ENCODE measurements around the gene COL5A2.

Gene COL5A2

DNA sequence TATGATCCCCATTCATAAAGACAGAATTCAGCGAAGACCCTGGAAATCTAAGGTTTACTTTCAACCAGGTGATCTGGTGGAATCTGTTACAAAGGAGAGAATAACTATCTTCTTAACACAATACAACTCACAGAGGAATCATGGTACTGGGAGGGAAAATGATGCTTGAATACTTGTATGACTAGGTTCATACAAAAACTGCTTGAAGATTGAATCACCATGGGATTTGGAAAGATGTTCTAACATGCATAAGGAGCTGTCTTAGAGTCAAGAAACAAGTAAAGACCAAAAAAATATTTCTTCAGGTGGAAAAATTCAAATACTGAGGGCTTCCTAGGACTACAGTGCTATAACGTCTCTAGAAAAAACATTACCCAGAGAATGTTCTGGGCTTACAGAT, 32.2 kb downstream of the COL5A2 start:
- no peak for DNase-seq

DNA sequence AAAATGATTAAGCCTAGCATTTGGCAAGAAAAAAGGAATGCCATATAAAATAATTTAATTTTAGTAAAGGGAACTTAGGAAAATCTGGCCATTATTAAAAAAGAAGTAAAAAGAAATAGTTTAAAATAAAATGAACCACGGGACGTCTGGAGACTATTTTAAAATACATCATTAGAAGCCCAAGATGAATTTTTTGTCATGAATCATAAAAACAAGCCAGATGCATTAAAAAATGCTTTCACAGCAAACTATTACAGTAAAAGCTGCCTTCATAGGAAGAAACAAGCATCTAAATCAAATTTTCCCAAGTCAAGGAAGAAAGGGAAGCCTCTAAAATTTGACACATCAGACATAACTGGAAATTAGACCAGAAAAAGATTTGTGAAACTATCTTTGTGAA, 33.0 kb downstream of the COL5A2 start:
- no peak for DNase-seq

DNA sequence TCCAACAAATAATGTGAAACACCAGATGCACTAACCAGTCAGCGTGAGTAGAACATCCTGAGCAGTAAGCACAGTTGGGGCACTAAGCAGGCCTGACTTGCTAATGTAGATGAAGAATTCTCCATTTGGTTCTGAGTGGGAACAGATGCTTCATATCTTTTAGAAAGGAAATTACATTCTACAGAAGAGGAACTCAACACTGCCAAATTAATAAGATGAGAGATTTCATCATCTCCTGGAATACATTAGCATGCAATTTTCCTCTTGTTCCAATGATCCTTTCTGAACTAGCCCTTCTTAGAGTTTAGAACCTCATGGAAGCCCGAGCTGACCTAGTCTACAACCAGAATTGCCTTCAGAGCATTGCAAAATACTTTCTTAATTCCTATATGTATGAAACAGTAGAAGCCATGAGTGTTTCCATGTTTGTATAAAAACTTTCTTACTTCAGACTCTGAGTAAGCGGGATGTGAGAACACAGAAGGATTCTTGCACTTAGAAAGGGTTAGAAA, 34.8 kb downstream of the COL5A2 start:
- no peak for DNase-seq

DNA sequence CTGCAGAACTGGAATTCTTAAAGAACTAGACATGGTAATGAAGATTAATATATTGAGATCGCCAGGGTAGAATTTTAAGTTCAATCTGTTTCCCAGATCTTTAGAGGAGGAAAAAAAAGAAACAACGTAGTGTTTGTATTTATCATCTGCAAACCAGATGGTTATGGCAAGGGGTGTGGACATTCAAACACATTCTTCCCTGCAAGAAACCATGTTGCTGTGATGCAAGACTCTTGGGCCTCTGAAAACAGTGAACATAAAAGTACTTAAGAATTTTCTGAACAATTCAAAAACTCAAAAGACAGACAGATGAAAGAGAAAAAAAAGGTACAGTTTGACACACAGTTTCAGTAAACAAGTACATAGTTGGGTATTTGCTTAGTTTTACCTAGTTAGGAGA, 35.6 kb downstream of the COL5A2 start:
- no peak for DNase-seq

DNA sequence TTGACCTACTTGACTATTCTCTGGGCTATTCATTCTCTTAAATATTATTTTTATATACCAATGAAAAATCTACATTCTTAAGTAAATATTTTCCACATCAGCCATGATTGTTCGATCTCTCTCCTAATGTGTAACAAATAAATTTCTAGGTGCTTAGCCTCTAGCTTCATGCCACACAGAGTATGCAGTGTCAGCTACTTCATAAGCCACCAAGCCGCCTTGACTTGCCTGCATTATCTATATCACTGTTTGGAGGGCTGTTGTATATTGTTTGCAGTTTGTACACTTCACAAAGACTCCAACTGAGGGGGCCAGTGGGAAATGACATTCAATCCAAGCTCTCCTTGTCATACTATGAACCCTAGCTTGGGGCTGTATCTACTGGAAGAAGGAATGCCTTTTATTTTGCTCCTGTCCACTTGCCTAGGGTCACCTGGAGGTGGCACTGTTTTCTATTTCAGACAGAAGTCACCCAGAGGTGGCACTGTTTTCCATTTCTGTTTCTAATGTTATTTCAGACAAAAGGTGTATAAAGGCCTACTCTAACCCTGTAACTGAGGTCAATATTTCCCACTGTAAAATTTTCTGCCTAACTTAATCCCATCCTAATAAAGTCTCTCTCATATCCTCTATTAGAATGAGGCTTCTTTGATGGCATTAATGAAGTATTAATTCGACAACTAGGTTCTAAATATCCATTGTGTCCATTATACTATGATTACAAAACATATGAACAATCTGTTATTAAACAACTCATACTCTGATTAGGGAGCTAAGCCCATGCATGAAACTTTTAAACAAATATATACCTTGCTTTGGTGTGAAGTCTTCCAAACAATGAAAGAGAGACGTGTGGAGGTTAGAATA, 36.4 kb downstream of the COL5A2 start:
- no peak for DNase-seq

DNA sequence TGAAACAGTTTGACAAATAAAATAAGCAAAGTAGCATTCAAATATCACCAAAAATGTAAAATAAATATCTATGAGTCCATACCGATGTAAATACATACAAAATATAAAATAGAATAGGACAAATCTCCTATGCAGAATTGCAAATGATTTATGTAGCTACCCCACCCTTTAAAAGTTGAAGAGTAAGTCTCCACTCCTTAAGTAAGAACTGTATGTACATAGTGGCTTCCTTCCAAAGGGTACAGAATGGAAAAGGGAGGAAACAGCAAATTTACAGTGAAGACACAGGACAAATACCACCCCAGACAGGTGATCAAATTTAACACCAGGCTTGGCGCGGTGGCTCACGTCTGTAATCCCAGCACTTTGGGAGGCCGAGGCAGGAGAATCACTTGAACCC, 40.8 kb downstream of the COL5A2 start:
- no peak for DNase-seq

DNA sequence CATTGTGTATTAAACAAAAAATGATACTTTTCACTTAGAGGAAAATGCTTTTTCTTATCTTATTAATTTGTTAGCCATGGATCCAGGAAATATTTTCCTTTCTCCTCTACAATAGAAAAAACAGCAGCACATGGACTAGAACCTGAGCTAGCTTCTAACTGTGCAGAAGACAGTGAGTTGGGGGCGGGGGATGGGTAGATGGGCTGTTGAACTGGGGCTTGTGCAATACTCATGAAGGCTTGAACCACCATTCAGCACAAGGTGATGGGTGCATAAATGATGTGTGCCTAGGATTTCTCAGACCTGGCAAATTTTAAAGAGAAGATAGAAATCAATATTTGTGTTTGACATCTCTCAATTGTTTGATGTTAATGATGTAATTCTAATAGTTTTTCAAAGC, 42.0 kb downstream of the COL5A2 start:
- no peak for DNase-seq

DNA sequence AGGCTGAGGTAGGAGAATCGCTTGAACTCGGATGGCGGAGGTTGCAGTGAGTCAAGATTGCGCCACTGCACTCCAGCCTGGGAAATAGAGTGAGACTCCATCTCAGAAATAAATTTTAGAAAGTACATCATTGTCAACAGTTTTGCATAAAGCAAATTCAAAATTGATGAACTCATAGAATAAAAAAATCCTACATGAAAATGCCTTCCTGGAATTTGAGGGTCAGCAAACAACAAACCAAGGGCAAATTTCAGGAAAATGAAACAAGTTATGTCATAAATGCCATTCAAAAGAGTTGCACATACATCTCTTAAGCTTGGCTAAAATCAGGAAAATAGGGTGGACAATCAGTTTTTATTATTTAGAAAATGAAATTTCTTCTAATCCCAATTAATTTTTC, 45.1 kb downstream of the COL5A2 start:
- DNase-seq: no peak

DNA sequence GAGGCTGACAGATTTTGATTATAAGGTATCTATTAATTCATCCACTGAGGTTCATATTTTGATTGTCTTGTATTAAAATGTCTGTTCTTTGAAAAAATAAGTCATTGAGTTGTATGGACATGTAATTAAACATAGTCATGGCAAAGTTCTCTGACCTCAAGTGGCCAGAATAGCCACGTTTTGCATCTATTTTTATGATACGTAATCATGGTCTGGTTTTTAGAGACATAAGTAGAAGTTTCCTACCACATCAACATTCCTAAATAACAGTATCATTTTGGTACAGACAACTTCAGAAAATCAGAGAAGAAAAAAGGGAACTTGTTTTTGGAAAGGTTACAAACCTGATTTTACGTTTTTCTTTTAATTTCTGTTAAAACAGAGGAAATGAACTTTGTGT, 47.6 kb downstream of the COL5A2 start:
- no peak for DNase-seq

DNA sequence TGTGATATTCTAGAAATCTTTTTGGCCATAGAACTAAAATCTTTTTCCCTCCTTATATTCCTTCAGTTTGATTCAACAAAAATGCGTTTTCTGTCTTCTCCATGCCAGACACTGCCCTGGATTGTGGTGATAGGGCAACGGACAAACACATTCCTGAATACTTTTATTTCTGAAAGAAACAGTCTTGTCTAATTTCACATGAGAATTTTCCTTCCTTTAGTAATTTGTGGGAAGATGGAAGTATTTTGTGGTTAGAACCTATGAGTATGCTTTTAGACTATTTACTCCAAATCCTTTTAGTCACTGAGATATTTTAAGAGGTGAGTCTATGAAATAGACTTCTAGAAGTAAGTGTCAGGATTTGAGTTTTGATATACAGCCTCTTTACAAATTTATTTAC, 49.6 kb downstream of the COL5A2 start:
- no peak for DNase-seq

DNA sequence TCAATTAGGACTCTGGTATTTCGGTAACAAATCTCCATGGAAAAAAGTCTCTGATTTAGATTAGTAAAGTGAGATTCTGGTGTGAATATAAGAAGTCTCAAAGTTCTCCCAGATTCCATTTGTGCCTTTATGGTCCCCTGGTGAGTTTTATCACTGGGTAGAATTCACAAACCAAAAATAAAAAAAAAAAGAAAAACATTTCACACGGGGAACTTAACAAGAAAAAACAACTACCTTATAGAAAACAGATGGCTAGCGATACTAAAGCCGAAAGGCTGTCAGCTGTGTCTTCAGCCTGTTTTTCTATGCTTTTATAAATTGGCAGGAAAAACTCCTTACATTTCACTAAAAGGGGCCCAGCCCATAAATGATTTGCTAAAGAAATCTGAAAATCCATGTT, 50.6 kb downstream of the COL5A2 start:
- no peak for DNase-seq

DNA sequence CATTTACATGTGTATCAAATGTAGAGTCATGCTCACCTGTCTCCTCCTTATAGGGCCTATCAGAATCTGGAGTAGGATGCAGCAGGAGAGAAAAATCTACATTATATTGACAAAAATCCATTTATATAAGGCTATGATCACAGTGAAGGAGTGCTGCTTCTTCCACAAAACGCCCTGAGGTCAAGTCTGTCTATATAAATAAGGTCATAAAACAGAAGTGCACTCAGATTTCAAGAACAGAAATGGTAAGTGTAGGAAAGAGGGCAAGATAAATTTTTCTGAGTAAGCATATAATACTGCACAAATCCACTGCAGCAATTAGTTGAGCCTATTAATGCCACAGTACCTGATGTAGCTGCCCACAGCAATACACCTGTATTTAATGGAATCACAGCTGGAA, 51.8 kb downstream of the COL5A2 start:
- no peak for DNase-seq

DNA sequence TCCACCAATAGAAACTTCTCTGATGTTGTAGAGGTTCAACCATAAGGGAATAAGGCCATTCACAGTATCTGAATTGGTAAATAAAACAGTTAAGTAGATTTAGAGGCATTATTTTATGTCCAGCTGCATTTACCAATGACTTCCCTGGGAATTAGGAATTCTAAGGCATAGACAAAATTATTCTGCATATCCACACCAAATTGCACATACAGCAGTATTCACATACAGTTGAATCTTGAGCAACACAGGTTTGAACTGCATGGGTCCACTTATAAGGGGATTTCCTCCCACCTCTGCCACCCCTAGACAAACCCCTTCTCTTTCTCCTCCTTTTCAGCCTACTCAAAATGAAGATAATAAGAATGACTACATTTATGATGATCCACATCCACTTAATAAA, 54.4 kb downstream of the COL5A2 start:
- DNase-seq: no peak

DNA sequence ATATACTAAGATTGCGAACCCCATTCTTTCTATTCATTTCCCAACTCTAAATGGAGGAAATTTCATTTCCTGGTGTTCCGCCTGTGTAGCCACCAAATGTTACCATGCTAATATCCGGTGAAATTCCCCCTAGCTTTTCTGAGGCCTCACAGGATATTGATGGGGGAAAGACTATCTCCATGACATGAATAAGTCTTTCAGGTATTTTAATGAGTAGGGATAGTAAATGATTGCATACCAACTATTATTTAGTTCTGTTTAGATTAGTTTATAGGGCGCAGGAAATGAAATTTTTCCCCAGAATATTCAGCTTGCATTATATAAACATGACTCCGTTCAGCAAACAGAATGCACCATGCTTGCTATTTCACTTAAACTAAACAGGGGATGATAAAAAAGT, 55.4 kb downstream of the COL5A2 start:
- DNase-seq: no peak

DNA sequence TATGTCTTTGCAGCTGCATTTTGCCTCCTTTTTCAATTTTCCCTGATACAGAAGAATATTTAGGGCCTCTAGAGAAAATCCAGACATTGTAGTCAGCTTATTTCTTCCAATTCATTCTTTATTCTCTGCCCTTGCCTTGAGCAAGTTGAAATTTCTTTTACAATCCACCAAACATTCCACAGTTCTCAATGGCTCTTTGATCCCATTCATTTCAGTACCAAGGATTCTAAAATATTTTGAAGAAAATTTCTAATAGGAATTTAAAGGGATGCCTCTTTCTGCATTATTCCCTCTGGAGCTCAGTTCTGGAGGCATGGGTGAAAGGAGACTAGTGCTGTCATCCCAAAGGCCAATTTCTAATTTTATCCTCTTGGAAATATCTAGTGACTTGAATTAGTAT, 61.2 kb downstream of the COL5A2 start:
- DNase-seq: no peak

DNA sequence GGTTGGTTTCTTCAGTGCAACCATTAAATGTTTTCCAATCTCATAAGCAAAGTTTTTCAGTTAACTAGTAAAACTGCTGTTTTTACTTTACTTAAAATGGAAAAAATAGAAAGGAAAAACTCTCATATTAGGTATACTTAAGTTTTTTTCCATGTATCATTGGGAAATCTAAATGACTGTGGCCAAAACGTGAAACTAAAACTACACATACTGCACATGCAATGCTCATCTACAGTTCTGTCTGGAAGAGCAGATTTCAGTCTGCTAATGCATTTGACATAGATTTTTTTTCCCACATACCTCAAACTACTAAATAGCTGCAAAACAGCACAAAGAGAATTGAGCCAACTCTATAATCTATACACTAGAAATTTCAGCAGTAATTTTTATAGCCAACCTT, 62.6 kb downstream of the COL5A2 start:
- no peak for DNase-seq

DNA sequence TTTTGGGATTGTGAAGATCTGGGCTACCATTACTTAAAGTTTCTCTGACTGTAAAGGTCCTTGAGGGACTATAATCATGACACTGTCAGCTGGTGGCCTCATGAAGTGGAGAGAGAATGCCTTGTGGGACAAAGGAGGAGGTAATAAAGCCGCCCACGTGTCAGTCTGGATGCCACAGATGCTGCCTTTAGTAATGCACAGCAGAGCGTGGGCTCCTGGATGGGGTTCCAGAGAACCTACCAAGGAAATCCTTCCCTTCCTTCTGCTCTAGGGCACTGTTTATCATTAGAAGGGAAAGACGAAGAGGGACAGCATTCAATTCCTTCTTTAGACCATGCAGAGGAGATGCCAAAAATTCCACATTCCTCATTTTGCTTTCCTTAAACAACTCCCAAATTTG, 63.5 kb downstream of the COL5A2 start:
- DNase-seq: peak; percentile 41

DNA sequence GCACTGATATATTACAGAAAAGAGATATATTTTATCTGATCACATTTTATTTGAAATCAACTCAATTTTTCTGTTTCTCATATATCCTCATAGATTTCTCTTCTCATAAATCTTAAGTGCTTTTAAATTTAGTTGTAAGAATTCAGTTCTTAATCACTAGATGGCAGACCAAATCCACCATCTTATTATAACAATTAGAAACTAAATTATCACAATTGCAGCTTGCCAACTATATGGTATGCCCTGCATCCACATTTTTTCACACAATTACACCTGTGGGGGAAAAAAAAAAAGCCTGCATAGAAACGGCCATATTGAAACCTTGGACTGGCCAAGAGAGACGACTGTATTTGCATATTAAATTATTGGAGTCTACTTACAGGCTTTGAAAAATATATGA, 64.4 kb downstream of the COL5A2 start:
- DNase-seq: no peak

DNA sequence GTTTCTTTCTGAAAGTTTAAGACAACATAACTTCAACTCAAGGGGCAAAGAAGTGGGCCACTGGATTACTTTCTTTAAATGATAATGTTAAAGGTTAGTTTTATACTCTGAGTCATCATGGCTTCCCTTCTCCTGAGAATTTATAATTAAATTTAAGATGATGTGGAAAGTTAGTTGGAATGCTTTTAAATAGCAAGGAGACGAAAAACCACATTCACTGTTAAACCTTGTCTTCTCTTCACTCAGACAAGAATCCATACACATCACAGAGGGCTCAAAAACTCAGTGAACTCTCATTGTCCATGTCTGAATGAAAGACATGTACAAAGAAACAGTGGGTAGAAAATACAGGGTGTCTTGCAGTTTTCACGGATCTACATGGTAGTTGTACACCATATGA, 65.6 kb downstream of the COL5A2 start:
- DNase-seq: no peak

DNA sequence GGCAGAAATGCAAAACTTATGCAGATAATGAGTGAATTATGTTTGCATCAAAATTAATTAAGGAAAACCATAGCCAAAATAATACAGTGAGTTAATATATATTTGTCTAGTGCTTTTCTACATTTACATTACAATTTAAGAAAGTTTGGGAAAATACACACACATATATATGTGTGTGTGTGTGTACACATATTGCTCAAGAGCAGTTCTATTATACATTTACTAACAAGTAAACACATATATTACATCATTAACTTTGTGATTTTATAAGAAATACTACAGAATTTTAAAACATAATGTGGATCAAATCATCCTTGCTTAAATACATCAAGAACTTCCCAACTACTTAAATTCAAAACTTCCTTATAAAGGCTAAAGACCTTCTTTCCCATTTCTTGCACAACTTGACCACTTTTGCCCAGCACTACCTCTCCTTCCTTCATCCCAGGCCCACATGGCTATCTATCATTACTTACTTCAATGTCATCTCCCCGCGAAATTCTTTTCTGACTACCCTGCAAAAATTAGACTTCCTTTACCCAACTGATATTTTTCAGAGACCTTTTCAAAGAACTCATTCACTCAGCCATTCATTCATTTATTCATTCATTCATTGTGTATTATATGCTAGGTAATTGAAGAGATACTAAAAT, 68.4 kb downstream of the COL5A2 start:
- DNase-seq: no peak

DNA sequence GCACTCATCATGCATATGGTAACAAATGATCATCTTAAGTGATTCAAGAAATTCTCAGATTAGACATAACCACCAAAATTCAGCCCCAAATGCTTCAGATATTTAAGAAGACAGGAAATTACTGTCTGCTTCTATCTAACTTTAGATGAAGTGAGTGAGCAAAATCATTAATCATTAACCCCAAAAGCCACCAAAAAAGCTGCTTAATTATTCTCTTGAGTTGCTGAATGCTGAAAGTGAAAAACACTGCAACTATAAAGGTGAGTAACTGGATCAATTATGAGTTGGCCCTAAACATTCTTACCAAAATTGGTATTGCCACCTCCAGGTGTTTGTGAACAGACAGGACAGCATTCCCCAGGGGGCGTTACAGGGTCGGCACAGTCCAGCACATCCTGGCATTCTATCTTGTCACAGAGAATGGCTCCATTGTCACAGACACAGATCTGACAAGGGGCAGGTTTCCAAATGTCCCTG, 69.6 kb downstream of the COL5A2 start:
- no peak for DNase-seq

DNA sequence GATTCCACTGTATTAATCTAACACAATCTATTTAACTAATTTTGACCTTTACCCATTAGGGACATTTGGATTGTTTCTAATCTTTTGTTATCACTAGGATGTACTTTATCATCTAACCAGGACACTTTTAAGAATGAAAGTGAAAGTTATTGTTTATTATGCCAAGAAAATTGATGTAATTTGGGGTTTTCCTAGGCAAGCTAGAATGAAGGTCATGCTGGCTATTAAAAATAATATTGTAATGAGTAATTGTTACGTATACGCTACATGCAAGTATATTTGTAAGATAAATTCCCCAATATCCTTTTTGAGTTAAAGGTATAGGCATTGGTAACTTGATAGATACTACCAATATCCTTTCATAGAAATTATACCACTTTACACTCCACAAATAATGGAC, 74.6 kb downstream of the COL5A2 start:
- no peak for DNase-seq

DNA sequence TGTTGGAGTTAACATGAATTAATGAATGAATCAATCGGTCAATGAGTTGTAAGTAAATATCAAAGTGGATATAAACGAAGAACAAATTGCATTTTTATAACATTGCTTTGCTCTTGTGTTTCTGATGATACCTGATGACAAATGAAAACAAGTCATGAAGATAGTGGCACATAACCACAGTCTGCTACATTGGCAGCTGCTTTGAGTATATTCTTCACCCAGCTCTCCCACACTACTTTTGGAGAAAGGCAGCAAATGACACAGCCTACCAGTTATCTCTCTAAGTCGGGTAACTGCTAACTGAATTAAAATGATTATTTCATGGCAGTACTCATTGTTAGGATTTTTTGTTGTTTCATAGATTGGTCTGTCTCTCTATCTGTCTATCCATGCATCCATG, 76.8 kb downstream of the COL5A2 start:
- no peak for DNase-seq

DNA sequence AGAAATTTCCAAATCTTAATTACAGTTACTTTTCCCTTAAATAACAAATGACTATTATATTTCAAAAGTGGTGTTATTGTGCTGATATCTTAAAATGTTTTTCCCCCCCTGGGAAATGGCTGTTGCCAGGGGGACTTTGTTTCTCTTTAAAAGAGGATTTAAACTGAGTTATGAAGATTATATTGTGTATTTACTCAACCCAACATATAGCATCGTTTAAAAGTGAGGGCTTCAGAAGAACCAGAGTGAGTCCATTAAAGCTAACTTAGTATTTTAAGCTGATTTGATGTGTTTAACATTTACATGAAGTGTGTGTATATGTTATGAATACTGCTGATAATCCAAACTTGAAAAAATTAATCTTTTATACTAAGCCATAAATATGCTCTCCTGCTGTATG, 81.6 kb downstream of the COL5A2 start:
- no peak for DNase-seq

Data from left hindlimb (tissue), 1 donor.